GM21526 (cell line): ENCODE results near the gene TMEM51.
A peak's percentile ranks its signal among the peaks of the same experiment; 100 is the strongest.

Source experiments
- ATAC-seq: cut with Tn5 transposase; IDR thresholded peaks from one replicate; pipeline ENCODE4 v1.9.1; 2021; ENCODE audit warnings: moderate library complexity; ENCODE audit not compliant: unreplicated experiment, low FRiP score

The TMEM51 gene

DNA sequence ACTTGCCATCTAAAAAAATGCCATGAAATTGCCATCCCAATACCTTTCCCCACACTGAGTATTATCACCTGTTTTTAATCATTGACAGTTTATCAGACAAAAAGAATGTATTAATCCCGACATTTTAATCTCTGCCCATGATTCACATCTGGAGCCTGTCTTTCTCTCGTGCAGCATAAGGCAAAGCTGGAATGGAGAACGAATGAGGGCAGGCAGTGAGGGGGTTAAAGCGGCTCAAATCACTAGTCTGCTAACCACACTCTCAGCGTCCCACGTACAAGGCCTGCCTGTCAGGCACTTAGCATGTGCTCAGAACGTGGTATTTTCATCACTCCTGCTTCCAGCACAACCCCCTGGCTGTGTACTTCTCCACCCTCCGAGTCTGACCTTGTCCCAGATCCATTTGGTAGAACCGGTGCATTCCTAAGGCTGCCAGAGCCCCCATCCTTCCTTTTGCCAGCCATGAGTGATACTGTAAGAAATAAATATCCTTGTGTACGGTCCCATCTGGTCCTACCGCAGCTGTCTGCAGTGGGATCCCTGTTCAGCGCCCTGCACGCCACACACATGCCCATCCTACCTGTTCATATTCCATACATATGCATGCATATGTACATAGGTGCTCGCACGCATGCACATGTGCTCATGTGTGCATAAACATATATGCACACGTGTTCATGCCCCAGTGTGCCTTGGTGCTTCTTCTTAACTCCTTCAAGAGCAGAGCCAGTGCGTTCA, 58.8 kb downstream of the TMEM51 start:
- ATAC-seq = no peak

DNA sequence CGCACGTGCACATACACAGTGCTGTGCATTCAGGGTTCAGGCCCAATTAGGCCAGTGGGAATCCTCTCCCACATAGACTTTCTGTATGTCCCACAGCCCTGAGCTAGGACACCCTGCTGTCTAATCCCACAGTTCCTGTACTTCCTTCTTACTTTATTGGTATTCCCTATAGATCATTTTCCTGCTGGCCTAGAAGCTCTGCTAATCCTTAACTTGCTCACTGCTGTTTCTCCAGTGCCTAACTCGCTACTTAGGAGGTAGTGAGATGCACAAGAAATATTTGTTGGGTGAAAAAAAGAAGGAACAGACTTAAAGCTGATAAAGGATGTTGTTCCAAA, 59.4 kb downstream of the TMEM51 start:
- ATAC-seq = no peak

GRCh38 chr1:15213341-15213821, 59.8 kb downstream of the TMEM51 start:
- ATAC-seq = no peak

DNA sequence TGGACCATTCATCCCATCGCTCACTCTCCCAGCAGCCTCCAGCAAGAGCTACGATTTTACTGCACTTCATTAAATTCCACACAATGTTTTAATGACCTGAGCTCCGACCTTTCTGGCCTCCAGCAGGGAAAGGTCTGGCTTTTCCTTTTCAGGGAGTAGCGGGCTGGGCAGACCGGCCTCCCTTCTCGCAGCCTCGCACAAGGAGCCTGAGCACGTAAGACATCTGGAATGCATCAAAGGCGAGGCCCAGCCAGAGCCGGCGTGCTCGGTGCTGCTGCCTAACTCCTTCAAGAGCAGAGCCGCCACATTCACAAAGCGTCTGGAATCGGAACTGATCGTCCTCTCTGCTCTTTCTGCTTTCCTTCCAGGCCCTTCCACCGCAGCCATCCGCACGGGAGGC, 61.0 kb downstream of the TMEM51 start:
- no peak for ATAC-seq

DNA sequence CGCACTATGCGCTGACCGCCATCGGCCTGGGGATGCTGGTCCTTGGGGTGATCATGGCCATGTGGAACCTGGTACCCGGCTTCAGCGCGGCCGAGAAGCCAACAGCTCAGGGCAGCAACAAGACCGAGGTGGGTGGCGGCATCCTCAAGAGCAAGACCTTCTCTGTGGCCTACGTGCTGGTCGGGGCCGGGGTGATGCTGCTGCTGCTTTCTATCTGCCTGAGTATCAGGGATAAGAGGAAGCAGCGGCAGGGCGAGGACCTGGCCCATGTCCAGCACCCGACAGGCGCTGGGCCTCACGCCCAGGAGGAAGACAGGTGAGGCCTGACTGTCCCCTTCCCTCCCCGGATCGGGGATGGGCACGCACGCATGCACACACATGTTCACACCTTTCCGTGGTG, 61.6 kb downstream of the TMEM51 start:
- ATAC-seq = no peak

DNA sequence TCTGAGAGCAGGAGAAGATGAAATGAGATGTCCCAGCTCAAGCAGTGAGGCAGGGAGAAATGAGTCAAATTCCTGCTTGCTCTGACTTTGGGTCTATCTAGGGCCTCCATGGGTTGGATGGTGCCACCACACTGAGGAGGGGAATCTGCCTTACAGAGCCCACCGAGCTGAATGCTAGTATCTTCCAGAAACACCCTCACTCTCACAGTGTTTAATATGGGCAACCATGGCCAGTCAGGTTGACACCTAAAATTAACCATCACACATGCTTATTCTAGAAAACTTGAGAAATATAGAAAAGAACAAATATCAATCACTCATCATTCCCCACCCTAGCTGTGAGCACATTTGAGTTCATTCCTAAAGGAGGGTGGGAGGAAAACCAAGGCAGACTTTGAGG, 64.1 kb downstream of the TMEM51 start:
- no peak for ATAC-seq

- ATAC-seq = no peak
These were observed 65.0 kb downstream of the TMEM51 start for GRCh38 chr1:15218287-15219279.

GRCh38 chr1:15219280-15220023, 65.9 kb downstream of the TMEM51 start:
- ATAC-seq = no peak

DNA sequence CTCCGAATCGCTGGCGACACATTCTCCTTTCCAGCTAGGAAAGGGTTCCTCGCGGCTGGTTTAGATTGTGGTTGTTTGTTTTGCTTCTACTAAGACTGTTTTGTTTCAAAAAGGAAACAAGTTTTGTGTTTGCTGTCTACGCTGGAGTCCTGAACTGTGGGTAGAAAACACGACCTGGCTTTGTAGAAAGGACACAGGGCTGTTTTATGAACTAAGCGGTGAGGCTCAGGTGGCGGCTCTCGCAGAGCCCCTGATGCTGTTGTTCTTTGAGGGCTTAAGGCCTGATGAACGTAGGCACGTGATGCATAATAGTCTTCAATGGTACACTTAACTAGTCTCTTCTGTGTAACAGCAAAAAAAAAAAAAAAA, 66.5 kb downstream of the TMEM51 start:
- no peak for ATAC-seq

DNA sequence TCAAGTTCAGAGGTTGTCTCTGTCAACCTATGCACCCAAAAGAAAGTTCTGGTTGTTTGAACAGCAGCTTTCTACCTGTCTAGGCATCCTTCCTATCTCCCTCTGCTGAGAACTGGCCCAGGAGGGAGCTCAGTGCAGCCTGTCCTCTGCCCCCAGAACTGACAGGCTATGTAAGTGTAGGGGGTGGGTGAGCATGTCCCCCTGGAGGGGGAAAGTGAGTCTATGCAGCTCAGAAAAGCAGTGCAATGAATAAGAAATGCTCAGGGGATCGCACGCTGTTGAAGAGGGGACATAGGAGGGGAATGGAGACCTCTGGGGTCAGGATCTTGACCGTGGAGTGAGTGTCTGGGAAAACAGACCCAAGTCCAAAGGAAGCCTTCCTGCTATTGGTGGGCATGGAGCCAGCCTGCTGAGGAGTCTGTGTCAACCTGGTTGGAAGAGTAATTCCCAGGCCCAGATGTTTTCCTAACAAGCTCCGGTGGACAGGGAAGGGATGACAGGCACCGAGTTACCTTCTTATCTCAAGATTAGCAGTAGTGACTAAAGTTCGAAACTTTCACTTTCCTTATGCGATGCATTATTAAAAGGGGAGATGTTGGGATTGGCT, 67.4 kb downstream of the TMEM51 start:
- ATAC-seq = no peak

DNA sequence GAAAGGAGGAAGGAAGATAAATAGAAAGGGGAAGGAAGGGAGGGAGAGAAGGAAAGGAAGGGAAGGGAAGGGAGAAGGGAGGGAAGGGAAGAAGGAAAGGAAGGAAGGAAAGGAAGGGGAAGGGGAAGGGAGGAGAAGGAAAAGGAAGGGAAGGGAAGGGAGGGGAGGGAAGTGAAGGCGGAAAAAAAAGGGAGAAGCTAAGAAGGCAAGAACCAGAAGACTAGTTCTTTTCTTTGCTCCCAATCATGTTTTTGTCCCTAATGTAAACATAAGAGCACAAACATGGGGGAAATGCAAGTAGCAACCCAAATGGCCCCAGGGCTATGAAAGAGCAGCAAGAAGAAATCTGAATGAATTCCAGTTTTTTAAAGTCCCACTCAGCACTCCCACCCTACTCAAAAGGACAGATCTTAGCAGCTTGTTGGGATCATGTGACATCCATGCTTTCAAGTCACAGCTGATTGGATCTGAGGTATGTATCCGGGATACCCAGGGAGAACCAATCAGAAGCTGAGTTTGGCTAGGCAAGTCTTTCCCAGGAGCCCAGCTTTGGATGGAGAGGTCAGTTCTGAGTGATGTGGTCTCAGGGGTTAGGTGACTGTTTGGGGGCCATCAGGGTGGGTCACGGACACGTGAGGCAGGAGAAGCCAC, 69.2 kb downstream of the TMEM51 start:
- no peak for ATAC-seq

DNA sequence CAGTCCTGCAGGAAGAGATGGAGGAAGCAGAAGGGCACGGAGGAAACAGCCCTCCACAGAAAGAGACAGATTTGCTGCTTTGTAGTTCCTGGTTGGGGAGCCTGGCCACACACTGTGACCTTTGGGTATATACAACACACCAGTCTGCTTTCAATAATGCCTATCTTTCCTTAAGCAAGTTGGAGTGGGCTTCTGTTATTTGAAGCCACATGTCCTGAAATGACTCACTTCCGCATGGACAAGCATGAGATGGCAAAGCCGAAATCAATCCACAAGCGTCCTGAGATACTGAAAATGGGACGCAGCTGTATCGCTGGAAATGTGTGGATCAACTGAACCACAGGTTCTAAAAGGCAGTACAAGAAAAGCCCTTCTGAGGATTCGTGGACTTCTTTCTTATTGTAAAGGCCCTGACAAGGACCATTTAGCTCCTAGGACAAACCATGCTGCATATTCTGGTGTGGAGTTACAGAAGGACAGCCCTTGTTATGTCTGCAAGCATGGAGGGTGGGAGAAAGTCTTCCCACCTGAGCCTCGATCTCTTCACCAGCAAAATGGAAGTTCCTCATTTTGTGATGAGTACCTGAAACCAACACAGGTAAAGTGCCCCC, 70.8 kb downstream of the TMEM51 start:
- no peak for ATAC-seq

DNA sequence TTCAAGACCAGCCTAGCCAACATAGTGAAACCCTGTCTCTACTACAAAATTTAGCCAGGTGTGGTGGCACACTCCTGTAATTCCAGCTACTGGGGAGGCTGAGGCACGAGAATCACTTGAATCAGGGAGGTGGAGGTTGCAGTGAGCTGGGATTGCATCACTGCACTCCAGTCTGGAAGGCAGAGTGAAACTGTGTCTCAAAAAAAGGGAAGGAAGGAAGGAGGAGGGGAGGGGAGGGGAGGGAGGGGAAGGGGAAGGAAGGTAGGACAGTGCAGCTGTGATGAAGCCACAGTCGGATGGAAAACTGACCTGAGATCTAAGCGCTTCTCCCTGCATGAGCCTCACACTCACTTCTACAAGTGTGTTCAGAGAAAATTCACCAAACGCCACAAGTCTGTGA, 71.4 kb downstream of the TMEM51 start:
- no peak for ATAC-seq

- ATAC-seq = no peak
These were observed 71.9 kb downstream of the TMEM51 start for GRCh38 chr1:15225461-15225860.

DNA sequence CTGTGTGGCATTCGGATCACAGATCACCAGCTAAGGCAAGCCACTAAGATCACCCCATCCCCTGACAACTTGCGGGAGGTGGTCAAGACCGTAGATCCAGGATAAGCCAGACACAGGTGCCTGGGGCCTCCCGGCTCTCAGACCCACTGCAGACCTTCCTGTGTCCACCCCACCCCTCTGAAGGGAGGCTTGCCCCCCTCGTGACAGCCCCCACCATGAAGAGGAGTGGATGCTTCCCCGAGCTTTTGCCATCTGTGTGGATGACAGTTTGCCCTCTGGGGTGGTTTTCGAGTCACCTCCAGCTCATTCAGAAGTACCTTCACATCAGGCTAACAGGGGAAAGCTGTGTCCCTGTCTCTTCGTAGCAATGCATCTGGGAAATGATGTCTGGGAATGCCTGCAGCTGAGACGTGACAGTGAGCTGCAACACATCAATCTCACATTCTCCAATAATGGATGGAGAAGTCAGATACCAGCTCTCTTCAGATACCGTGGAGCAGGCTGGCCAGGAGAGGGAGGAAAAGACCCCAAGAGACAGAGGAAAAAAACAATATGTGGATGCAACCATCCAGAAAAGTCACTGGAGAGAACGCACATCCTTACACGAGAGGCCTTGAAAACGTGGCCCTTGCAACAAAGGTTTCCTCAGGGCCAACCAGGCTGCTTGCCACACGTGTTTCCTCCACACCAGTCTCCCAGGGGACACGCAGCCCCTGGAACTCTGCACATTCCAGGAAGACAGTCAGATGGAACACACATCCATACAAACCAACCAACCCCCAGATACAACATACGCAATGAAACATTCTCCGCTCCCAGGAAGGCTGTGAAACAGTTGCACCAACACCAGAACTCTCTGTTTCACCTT, 73.1 kb downstream of the TMEM51 start:
- no peak for ATAC-seq

DNA sequence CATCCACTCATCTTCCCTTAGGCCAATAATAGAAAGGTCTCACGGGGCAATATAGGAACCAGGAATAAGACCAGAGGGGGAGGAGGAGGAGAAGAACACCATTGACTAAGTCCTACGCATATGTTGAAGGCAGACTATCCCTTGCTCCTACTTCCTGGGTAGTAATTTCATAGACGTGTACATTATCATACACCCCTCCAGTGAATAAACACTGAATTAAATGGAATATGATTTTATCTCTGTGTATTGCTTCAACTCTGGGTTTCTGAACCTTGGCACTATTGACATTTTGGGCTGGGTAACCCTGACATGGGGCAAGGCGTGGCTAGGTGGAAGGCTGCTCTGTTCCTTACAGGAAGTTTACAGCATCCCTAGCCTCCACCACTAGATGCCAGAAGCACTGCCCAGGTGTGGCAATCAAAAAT, 76.2 kb downstream of the TMEM51 start:
- no peak for ATAC-seq

DNA sequence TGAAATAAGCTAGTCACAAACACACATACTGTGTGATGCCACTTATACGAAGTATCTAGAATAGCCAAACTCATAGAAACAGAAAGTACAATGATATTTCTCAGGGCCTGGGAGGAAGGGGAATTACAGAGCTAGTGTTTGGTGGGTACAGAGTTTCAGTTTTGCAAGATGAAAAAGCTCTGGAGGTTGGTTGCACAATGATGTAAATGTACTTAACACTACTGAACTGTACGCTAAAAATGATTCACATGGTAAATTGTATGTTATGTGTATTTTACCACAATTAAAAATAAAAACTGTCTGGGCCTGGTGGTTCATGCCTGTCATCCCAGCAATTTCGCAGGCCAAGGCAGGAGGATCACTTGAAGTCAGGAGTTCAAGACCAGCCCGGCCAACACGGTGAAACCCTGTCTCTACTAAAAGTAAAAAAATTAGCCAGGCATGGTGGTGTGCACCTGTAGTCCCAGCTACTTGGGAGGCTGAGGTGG, 78.2 kb downstream of the TMEM51 start:
- peak; percentile 87 for ATAC-seq

DNA sequence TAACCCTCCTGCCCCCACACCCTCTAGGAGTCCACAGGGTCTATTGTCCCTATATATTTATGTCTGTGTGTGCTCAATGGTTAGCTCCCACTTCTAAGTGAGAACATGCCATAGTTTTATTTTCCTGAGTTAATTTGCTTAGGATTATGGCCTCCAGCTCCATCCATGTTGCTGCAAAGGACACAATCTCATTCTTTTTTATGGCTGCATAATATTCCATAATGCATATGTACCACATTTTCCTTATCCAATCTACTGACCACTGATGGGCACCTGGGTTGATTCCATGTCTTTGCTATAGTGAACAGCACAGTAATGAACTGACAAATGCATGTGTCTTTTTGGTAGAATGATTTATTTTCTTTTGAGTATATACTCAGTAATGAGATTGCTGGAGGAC, 80.1 kb downstream of the TMEM51 start:
- ATAC-seq = no peak

DNA sequence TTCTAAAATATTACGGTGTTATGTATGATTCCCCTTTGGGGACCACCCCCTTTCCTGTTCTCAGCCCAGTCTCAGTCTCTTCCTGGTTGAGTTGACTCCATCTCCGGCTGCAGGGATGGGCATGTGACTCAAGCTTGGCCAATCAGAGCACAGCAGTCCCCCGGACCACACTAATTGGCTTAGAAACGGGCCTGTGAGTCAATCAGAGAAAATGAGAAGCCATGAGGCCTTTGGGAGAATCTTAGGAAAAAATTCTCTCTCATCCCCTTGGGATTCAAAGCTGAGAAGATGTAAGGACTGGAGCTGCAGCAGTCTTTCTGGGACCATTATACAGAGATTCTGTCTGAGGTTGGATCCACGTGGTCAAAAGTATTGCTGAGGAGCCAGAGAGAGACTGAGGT, 82.8 kb downstream of the TMEM51 start:
- ATAC-seq = no peak
